Natural killer cell (primary cell): Measurements from ENCODE around the gene LARP1. TPM values are rescaled to one million over a fixed set of nuclear protein-coding genes. Genes with fewer than 3 reads are reported as not detected.
"Not testable (repeated sequence)": the region's sequence is repeated elsewhere in the genome, so short reads cannot be mapped to it uniquely, and the experiment has no call there.

Experiments
- ATAC-seq, 3 donors: fragments of 150-1000 bp in 2 of 3; fragments of 200-7000 bp in 1 of 3; cut with Tn5 transposase; 1 replicate in 1 of 3; 2 replicates in 2 of 3; pipeline ENCODE4 v1.10.0; 2021; ENCODE audit warnings: mild to moderate bottlenecking in 2 of 3, moderate library complexity in 2 of 3
- DNase-seq, 2 donors: peaks; one replicate each; pipeline versions ENCODE4 v3.0.0 to v3.0.0-alpha.2; 2013 to 2021; ENCODE audit warnings: mixed read lengths in 1 of 2
- H3K27ac ChIP-seq: one replicate; pipeline ENCODE4 v1.5.1; 2013; ENCODE audit warnings: mild to moderate bottlenecking, low read length
- H3K27me3 ChIP-seq: one replicate; pipeline ENCODE4 v1.6.1; 2013; ENCODE audit warnings: low read length; ENCODE audit not compliant: control insufficient read depth, insufficient read depth
- H3K36me3 ChIP-seq: one replicate; pipeline ENCODE4 v1.6.1; 2013; ENCODE audit warnings: low read length; ENCODE audit not compliant: control insufficient read depth, insufficient read depth
- H3K4me1 ChIP-seq: one replicate; pipeline ENCODE4 v1.6.1; 2013; ENCODE audit warnings: low read length; ENCODE audit not compliant: control insufficient read depth, insufficient read depth
- H3K4me3 ChIP-seq: one replicate; pipeline ENCODE4 v1.5.1; 2013; ENCODE audit warnings: low read length
- H3K9me3 ChIP-seq: one replicate; pipeline ENCODE4 v1.6.1; 2013; ENCODE audit warnings: low read length; ENCODE audit not compliant: control insufficient read depth, insufficient read depth
- H3K27ac Mint-ChIP-seq, 2 donors: one replicate each; pipeline ENCODE4 v1.8.0; 2022; ENCODE audit warnings: mild to moderate bottlenecking in 2 of 2, mixed read lengths in 2 of 2, moderate library complexity in 1 of 2
- H3K27me3 Mint-ChIP-seq, 2 donors: one replicate each; pipeline ENCODE4 v1.8.0; 2022; ENCODE audit warnings: low read depth in 2 of 2, mixed read lengths in 2 of 2
- H3K36me3 Mint-ChIP-seq: one replicate; pipeline ENCODE4 v1.8.0; 2022; ENCODE audit warnings: mixed read lengths
- H3K4me1 Mint-ChIP-seq, 2 donors: one replicate each; pipeline ENCODE4 v1.8.0; 2022; ENCODE audit warnings: mixed read lengths in 2 of 2
- H3K4me3 Mint-ChIP-seq: one replicate; pipeline ENCODE4 v1.8.0; 2022; ENCODE audit warnings: mild to moderate bottlenecking, moderate library complexity, mixed read lengths
- H3K9me3 Mint-ChIP-seq, 2 donors: one replicate each; pipeline ENCODE4 v1.8.0; 2022; ENCODE audit warnings: mixed read lengths in 2 of 2
- WGBS: methylation state at CpG from one replicate; pipeline ENCODE4 v1.1.7; 2013; ENCODE audit warnings: missing lambda C conversion rate; ENCODE audit not compliant: insufficient coverage; 5-methylcytosine and 5-hydroxymethylcytosine counted together
- intact Hi-C: fragments of 100-400 bp; cut with micrococcal nuclease; formaldehyde crosslinking; loops from one replicate; pipeline ENCODE4 v1.14.2; 2022
- total RNA-seq, 4 donors: library from RNA; stranded (reverse); fragments of 120-200 nt in 1 of 4; gene quantifications; one replicate each; pipeline versions ENCODE4 v1.2.3 to v1.2.4, GENCODE V29; 2013 to 2022
- TF ChIP-seq, protein P1 (sequence below): fragments of 200-600 bp; IDR thresholded peaks from one replicate; pipeline ENCODE4 v1.8.0; 2022; ENCODE audit warnings: antibody characterized with exemption

LARP1 gene
- total RNA-seq, 3 donors from 2014 or later (not counting 1 experiment from before 2014, with no cell fraction given) = 103 to 117 (median 112) TPM

DNA sequence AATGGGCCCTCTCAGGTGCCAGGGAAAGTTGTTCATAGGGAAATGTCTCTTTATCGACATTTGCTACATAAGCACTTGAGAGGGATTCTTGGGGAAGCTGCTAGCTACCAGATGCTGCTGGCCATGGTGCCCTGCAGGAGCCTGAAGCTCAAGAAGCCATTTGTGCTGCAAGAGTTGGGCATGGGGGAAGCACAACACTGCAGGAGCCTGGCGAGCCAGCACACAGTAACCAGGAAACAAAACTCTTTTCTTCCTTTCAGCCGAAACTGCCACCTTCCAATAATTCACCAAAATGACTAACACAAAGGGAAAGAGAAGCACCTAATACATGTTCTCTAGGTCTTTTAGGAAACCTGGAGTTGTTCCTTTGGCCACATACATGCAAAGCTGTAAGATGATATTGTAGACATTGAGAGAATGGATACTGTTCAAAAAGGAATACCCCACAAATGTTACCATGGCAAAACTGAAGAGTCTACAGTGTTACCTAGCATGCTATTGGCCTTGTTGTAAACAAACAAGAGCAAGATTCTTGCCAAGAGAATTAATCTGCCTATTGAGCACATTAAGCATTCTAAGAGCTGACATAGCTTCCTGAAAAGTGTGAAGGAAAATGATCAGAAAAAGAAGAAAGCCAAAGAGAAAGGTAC, 26.1 kb upstream of the LARP1 start:
- peaks cover 11 to 14% of the 10 kb centered on the region in 2 donors for H3K27me3 Mint-ChIP-seq
- H3K36me3 Mint-ChIP-seq = no peaks in the 10 kb centered on the region
- intact Hi-C loops = no loop called here
- H3K4me3 Mint-ChIP-seq = no peak overlapping the region
- DNase-seq = no peak
- no peak overlapping the region for H3K4me3 ChIP-seq
- no peak for ATAC-seq
- H3K36me3 ChIP-seq = no peaks in the 10 kb centered on the region
- no peaks in the 10 kb centered on the region for H3K27me3 ChIP-seq
- H3K27ac Mint-ChIP-seq = no peak overlapping the region
- H3K9me3 Mint-ChIP-seq = no peaks in the 10 kb centered on the region
- TF ChIP-seq, protein P1, sequence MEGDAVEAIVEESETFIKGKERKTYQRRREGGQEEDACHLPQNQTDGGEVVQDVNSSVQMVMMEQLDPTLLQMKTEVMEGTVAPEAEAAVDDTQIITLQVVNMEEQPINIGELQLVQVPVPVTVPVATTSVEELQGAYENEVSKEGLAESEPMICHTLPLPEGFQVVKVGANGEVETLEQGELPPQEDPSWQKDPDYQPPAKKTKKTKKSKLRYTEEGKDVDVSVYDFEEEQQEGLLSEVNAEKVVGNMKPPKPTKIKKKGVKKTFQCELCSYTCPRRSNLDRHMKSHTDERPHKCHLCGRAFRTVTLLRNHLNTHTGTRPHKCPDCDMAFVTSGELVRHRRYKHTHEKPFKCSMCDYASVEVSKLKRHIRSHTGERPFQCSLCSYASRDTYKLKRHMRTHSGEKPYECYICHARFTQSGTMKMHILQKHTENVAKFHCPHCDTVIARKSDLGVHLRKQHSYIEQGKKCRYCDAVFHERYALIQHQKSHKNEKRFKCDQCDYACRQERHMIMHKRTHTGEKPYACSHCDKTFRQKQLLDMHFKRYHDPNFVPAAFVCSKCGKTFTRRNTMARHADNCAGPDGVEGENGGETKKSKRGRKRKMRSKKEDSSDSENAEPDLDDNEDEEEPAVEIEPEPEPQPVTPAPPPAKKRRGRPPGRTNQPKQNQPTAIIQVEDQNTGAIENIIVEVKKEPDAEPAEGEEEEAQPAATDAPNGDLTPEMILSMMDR = no peak
- no peak overlapping the region for H3K27ac ChIP-seq
- WGBS = 100% methylated on average over 3 of the region's 3 CpGs
- no peaks in the 10 kb centered on the region for H3K4me1 Mint-ChIP-seq
- no peaks in the 10 kb centered on the region for H3K9me3 ChIP-seq
- no peaks in the 10 kb centered on the region for H3K4me1 ChIP-seq

DNA sequence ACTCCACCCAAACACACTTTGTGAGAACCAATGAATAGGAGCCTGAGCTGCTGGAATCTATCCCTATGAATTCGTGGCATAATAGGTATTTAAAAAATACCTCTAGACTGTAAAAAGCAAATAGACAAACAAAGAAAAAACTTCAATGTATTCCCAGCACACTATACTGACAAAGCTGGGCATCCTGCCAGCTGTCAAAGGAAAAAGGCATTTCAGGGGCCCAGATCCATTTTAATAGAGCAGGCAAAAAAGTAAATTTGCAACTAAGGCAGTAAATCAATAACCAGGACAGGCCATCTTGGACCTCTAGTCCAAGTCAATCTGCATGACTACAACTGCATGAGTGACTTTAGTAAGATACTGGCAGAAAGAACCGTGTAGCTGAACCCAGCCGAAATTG, 25.6 kb upstream of the LARP1 start:
- Mint-ChIP-seq H3K27me3 (peaks cover 11 to 14% of the 10 kb centered on the region in 2 donors), H3K4me3 (no peak overlapping the region), H3K4me1 (no peaks in the 10 kb centered on the region), H3K9me3 (no peaks in the 10 kb centered on the region), H3K36me3 (no peaks in the 10 kb centered on the region), H3K27ac (no peak overlapping the region)
- Histone ChIP-seq H3K4me1 (no peaks in the 10 kb centered on the region), H3K36me3 (no peaks in the 10 kb centered on the region), H3K27ac (no peak overlapping the region), H3K27me3 (no peaks in the 10 kb centered on the region), H3K9me3 (no peaks in the 10 kb centered on the region), H3K4me3 (no peak overlapping the region)
- DNase-seq = no peak
- TF ChIP-seq, protein P1 = no peak
- no peak for ATAC-seq
- intact Hi-C loops = no loop called here
- 87% methylated on average over 3 of the region's 3 CpGs for WGBS

DNA sequence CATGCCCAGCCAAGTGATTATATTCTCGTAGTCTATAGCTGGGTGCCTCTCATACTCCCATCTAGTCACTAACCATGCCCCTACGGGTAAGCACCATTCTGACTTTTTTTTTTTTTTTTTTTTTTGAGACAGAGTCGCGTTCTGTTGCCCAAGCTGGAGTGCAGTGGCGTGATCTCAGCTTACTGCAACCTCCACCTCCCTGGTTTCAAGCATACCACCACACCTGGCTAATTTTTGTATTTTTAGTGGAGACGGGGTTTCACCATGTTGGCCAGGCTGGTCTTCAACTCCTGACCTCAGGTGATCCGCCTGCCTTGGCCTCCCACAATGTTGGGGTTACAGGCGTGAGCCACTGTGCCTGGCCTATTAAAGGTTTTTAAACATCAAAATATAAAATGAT, 24.4 kb upstream of the LARP1 start:
- 76% methylated on average over 5 of the region's 8 CpGs for whole genome bisulfite sequencing
- H3K27ac Mint-ChIP-seq, H3K36me3 Mint-ChIP-seq, DNase-seq, H3K27me3 ChIP-seq, intact Hi-C loops, H3K36me3 ChIP-seq, H3K9me3 ChIP-seq, H3K9me3 Mint-ChIP-seq, H3K4me1 ChIP-seq, H3K27ac ChIP-seq, H3K4me3 ChIP-seq, ATAC-seq, H3K4me3 Mint-ChIP-seq, H3K4me1 Mint-ChIP-seq: not testable (repeated sequence)
- peaks cover 11 to 14% of the 10 kb centered on the region in 2 donors for H3K27me3 Mint-ChIP-seq

DNA sequence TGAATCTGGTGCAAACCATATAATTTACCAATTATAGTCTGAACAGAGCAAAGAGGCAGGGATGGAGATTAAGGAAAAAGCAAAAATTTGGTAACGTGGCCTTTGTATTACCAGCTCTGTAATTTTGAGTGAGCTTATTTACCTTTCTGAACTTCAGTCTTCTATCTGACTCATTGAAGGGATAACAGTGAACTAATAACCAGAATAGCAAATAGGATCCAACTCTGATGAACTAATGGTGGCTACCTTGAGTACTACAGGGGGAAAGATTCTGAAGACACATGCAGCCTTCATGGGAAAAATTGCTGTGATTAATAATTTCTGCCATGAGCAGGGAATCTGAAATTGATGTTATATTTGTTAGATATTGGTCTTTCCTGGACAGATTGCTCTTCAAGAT, 23.0 kb upstream of the LARP1 start:
- Mint-ChIP-seq H3K4me1 (no peaks in the 10 kb centered on the region), H3K27ac (no peak overlapping the region), H3K27me3 (peaks cover 7 to 14% of the 10 kb centered on the region in 2 donors), H3K4me3 (no peak overlapping the region), H3K9me3 (no peaks in the 10 kb centered on the region), H3K36me3 (no peaks in the 10 kb centered on the region)
- no peaks in the 10 kb centered on the region for H3K4me1 ChIP-seq
- intact Hi-C loops = no loop called here
- H3K9me3 ChIP-seq = no peaks in the 10 kb centered on the region
- no peaks in the 10 kb centered on the region for H3K36me3 ChIP-seq
- no peak for DNase-seq
- TF ChIP-seq, protein P1 = no peak
- H3K4me3 ChIP-seq = no peak overlapping the region
- H3K27me3 ChIP-seq = no peaks in the 10 kb centered on the region
- H3K27ac ChIP-seq = no peak overlapping the region
- 100% methylated on average over 1 of the region's 1 CpG for WGBS
- no peak for ATAC-seq
